Endothelial cell of umbilical vein (primary cell): ENCODE measurements around the gene ZNF263.

ENCODE experiments used
- CTCF ChIP-seq, 2 donors: IDR thresholded peaks; 1 replicate in 1 of 2; 2 replicates in 1 of 2; pipeline ENCODE4 v1.5.1; 2011; ENCODE audit warnings: low read length in 2 of 2, mild to moderate bottlenecking in 2 of 2, moderate library complexity in 2 of 2, control low read depth in 1 of 2, inconsistent platforms in 1 of 2, low read depth in 1 of 2; ENCODE audit not compliant: insufficient read depth in 1 of 2; ENCODE audit errors: extremely low read depth in 1 of 2
- EZH2 ChIP-seq: IDR thresholded peaks from 2 replicates; pipeline ENCODE4 v1.6.1; 2012; ENCODE audit warnings: borderline replicate concordance, low read depth, mild to moderate bottlenecking, moderate library complexity, low read length, inconsistent platforms; ENCODE audit not compliant: severe bottlenecking
- FOS ChIP-seq: IDR thresholded peaks from 2 replicates; pipeline ENCODE4 v1.6.1; 2011; ENCODE audit warnings: mild to moderate bottlenecking, low read length, moderate library complexity, borderline replicate concordance; ENCODE audit not compliant: insufficient read depth
- GATA2 ChIP-seq: IDR thresholded peaks from 2 replicates; pipeline ENCODE4 v1.7.0; 2011; ENCODE audit warnings: low read depth, mild to moderate bottlenecking, moderate library complexity, mixed read lengths, low read length; ENCODE audit not compliant: insufficient read length, insufficient read depth
- JUN ChIP-seq: IDR thresholded peaks from 2 replicates; pipeline ENCODE4 v1.6.1; 2011; ENCODE audit warnings: borderline replicate concordance, low read depth; ENCODE audit not compliant: insufficient read length, insufficient read depth
- MAX ChIP-seq: IDR thresholded peaks from 2 replicates; pipeline ENCODE4 v1.6.1; 2011; ENCODE audit not compliant: insufficient read depth, insufficient read length
- MYC ChIP-seq: IDR thresholded peaks from one replicate; pipeline ENCODE4 v1.6.1; 2011; ENCODE audit warnings: mild to moderate bottlenecking, low read depth, low read length
- POLR2A ChIP-seq: IDR thresholded peaks from 2 replicates; pipeline ENCODE4 v1.6.1; 2012; ENCODE audit warnings: low read depth, mild to moderate bottlenecking, control low read depth, low read length
- POLR2AphosphoS5 ChIP-seq: IDR thresholded peaks from 2 replicates; pipeline ENCODE4 v1.6.1; 2012; ENCODE audit warnings: low read depth, mild to moderate bottlenecking, control low read depth, low read length, moderate library complexity; ENCODE audit not compliant: insufficient read depth

- TF ChIP-seq CTCF (IDR thresholded peaks at IDR 0.05; ENCODE audit: extremely low read depth in 1 of 2, insufficient read depth in 1 of 2, low read depth in 1 of 2, low read length in 2 of 2) (no peak), POLR2AphosphoS5 (no peak), POLR2A (no peak), EZH2 (no peak), FOS (no peak), MYC (no peak), MAX (no peak), GATA2 (no peak), JUN (no peak)
These were observed 20.8 kb upstream of the ZNF263 start for GRCh38 chr16:3262517-3262916.
